K562 (cell line): ENCODE data around the gene MYCL. TPM values are rescaled to one million over a fixed set of nuclear protein-coding genes. Genes with fewer than 3 reads are reported as not detected.

Experiments
- DACH1 ChIP-seq: fragments of 450-650 bp; IDR thresholded peaks from 2 replicates; pipeline ENCODE4 v1.6.1; 2018; ENCODE audit not compliant: partially characterized antibody
- ESRRB ChIP-seq: fragments of 250-450 bp; sonication (Bioruptor Pico); IDR thresholded peaks from 2 replicates; pipeline ENCODE4 v1.5.0; 2020; ENCODE audit warnings: mild to moderate bottlenecking, moderate library complexity, borderline replicate concordance
- MAZ ChIP-seq, 2 experiments: fragments of 450-650 bp in 1 of 2; sonication (generic) in 1 of 2; formaldehyde crosslinking; IDR thresholded peaks in 1 of 2; conservative IDR thresholded peaks in 1 of 2; 2 replicates each; pipeline versions ENCODE4 v1.4.0 to v1.5.0; 2020; ENCODE audit warnings: mild to moderate bottlenecking in 1 of 2, missing genetic modification reagents in 1 of 2
- SMARCA4 ChIP-seq: fragments of 450-650 bp; IDR thresholded peaks from 2 replicates; pipeline ENCODE4 v1.6.1; 2016
- SNRNP70 ChIP-seq: fragments of 200-400 bp; formaldehyde crosslinking; optimal IDR thresholded peaks from 2 replicates; pipeline ENCODE3; 2017; ENCODE audit warnings: low read depth, low read length
- SOX6 ChIP-seq: fragments of 450-650 bp; IDR thresholded peaks from 2 replicates; pipeline ENCODE4 v1.6.1; 2014; ENCODE audit warnings: mild to moderate bottlenecking
- SREBF2 ChIP-seq: sonication (generic); formaldehyde crosslinking; IDR thresholded peaks from 2 replicates; pipeline ENCODE4 v1.4.0; 2020; ENCODE audit warnings: mild to moderate bottlenecking, missing genetic modification reagents
- SRF ChIP-seq, 2 experiments: fragments of 250-450, 450-650 bp in 1 of 2; sonication (Bioruptor Pico) in 1 of 2; sonication (generic) in 1 of 2; formaldehyde crosslinking; IDR thresholded peaks; 2 replicates each; pipeline versions ENCODE4 v1.5.0 to v1.5.1; 2020 to 2022; ENCODE audit warnings: mild to moderate bottlenecking in 1 of 2, missing genetic modification reagents in 1 of 2
- SRSF1 ChIP-seq: fragments of 200-400 bp; formaldehyde crosslinking; IDR thresholded peaks from 2 replicates; pipeline ENCODE4 v1.6.1; 2017; ENCODE audit warnings: mild to moderate bottlenecking, low read depth, low read length, moderate library complexity
- ZBTB40 ChIP-seq, 2 experiments: fragments of 450-650 bp in 1 of 2; sonication (generic) in 1 of 2; formaldehyde crosslinking in 1 of 2; IDR thresholded peaks; 2 replicates each; pipeline versions ENCODE4 v1.7.1 to v1.9.0; 2016 to 2022; ENCODE audit warnings: inconsistent platforms in 1 of 2, mild to moderate bottlenecking in 1 of 2, missing genetic modification reagents in 1 of 2
- ZHX1 ChIP-seq: fragments of 150-350 bp; conservative IDR thresholded peaks from 2 replicates; pipeline ENCODE4 v1.6.1; 2014; ENCODE audit warnings: low read length
- polyA plus RNA-seq, 8 experiments: library from polyadenylated mRNA; depleted of rRNA in 4 of 8; stranded (reverse) in 5 of 8; unstranded in 3 of 8; fragments of >200 nt; fragmentation: Nextera tagmentation in 2 of 8; fragmentation: Illumina TruSeq in 1 of 8; extraction: Ambion mirVana in 2 of 8; extraction: Trizol in 1 of 8; gene quantifications; 2 replicates each; pipeline versions ENCODE4 v1.2.1 to v1.2.3, GENCODE V29; 2011 to 2014; ENCODE audit warnings: inconsistent platforms in 1 of 8, missing spikeins in 1 of 8
- total RNA-seq, 7 experiments: library from RNA; depleted of rRNA in 6 of 7; stranded (reverse); fragments of >200 nt in 6 of 7; fragmentation: Illumina TruSeq in 2 of 7; extraction: Trizol in 2 of 7; gene quantifications; 2 replicates each; pipeline versions ENCODE4 v1.2.1 to v1.2.3, GENCODE V29; 2011 to 2021; ENCODE audit warnings: low replicate concordance in 1 of 7
- TF ChIP-seq, protein P1 (sequence below): fragments of 250-450 bp; sonication (Bioruptor Pico); IDR thresholded peaks from 2 replicates; pipeline ENCODE4 v1.5.0; 2022; ENCODE audit warnings: mild to moderate bottlenecking

Gene MYCL
- total and polyA plus RNA-seq, 9 of the 15 experiments (the other 6 are each of a cell fraction or from before 2014, with no cell fraction given) = 3.5 to 22.0 (median 12.8) TPM

GRCh38 chr1:39900662-39901463 is 854 bp downstream of the MYCL start (continued):
- TF ChIP-seq, protein P1, sequence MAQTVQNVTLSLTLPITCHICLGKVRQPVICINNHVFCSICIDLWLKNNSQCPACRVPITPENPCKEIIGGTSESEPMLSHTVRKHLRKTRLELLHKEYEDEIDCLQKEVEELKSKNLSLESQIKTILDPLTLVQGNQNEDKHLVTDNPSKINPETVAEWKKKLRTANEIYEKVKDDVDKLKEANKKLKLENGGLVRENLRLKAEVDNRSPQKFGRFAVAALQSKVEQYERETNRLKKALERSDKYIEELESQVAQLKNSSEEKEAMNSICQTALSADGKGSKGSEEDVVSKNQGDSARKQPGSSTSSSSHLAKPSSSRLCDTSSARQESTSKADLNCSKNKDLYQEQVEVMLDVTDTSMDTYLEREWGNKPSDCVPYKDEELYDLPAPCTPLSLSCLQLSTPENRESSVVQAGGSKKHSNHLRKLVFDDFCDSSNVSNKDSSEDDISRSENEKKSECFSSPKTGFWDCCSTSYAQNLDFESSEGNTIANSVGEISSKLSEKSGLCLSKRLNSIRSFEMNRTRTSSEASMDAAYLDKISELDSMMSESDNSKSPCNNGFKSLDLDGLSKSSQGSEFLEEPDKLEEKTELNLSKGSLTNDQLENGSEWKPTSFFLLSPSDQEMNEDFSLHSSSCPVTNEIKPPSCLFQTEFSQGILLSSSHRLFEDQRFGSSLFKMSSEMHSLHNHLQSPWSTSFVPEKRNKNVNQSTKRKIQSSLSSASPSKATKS = no peak
- TF ChIP-seq MAZ (CRISPR knock-in tag; conservative IDR thresholded peaks at IDR 0.05 in 1 of 2, IDR thresholded peaks at IDR 0.05 in 1 of 2) = peak in 1 of 2 experiments; percentile 12; a peak in 1 of 4 replicates
- TF ChIP-seq ZHX1 = no peak
- no peak for TF ChIP-seq SOX6
- no peak for TF ChIP-seq SRSF1
- TF ChIP-seq ESRRB = no peak
- peak; percentile 54; the same call in 1 of the 2 replicates for TF ChIP-seq ZBTB40 (IDR thresholded peaks at IDR 0.05)
- TF ChIP-seq ZBTB40 (CRISPR knock-in tag; IDR thresholded peaks at IDR 0.05) = no peak
- TF ChIP-seq SRF (CRISPR knock-in tag; IDR thresholded peaks at IDR 0.05) = no peak
- TF ChIP-seq DACH1 = no peak
- no peak for TF ChIP-seq SMARCA4
- no peak for TF ChIP-seq SREBF2
- no peak for TF ChIP-seq SNRNP70
